GM21367 (cell line): ENCODE data around the gene FLT3LG.
"Not testable (repeated sequence)": the region's sequence is repeated elsewhere in the genome, so short reads cannot be mapped to it uniquely, and the experiment has no call there.

Source experiments
- ATAC-seq: cut with Tn5 transposase; IDR thresholded peaks from one replicate; pipeline ENCODE4 v1.9.1; 2021; ENCODE audit not compliant: unreplicated experiment

Gene FLT3LG

DNA sequence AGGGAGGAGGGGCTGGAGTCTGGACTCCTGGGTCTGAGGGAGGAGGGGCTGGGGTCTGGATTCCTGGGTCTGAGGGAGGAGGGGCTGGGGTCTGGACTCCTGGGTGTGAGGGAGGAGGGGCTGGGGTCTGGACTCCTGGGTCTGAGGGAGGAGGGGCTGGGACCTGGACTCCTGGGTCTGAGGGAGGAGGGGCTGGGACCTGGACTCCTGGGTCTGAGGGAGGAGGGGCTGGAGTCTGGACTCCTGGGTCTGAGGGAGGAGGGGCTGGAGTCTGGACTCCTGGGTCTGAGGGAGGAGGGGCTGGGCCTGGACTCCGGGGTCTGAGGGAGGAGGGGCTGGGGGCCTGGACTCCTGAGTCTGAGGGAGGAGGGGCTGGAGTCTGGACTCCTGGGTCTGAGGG is 12.9 kb upstream of the FLT3LG start:
- not testable (repeated sequence) for ATAC-seq

DNA sequence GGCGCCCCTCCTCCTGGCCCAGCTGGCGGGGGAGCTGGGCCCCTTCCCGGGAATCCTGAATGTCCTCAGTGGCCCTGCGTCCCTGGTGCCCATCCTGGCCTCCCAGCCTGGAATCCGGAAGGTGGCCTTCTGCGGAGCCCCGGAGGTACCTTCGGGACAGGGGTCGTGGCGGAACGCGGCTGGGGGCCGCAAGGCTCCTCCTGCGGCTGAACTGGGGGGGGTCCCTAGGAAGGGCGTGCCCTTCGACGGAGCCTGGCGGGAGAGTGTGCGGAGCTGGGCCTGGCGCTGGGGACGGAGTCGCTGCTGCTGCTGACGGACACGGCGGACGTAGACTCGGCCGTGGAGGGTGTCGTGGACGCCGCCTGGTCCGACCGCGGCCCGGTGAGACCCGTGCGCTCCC is 12.4 kb upstream of the FLT3LG start:
- ATAC-seq = no peak

DNA sequence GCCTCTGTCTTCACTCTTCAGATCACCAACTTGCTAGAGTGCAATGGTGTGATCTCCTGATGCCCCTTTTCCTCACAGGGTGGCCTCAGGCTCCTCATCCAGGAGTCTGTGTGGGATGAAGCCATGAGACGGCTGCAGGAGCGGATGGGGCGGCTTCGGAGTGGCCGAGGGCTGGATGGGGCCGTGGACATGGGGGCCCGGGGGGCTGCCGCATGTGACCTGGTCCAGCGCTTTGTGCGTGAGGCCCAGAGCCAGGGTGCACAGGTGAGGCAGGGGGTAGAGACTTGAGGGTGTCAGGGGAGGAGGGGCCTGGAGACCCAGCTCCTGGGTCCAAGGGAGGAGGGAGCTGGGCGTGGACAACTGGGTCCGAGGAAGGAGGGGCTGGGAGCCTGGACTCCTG is 11.5 kb upstream of the FLT3LG start:
- no peak for ATAC-seq

DNA sequence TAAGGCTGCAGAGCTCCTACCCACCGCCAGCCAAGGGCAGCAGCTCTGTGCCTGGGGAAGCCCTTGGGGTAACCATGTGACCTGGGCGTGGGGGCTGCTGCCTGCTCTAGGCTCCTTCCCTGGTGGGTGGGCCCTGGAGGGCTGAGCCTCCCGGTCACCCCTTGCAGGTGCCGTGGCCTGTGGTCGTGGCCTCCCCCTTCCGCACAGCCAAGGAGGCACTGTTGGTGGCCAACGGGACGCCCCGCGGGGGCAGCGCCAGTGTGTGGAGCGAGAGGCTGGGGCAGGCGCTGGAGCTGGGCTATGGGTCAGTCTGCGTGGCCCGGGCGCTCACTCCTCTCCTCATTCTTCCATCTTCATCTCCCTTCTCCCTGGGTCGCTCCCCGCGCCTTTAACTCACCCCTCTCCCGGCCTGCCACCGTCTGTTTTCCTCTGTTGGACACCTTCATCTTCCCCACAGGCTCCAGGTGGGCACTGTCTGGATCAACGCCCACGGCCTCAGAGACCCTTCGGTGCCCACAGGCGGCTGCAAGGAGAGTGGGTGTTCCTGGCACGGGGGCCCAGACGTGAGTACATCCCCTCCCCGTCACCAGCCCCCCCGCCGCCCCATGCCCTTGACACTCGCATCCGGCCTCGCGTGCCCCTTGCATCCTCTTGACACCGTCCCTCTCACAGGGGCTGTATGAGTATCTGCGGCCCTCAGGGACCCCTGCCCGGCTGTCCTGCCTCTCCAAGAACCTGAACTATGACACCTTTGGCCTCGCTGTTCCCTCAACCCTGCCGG is 9.9 kb upstream of the FLT3LG start:
- ATAC-seq = no peak

DNA sequence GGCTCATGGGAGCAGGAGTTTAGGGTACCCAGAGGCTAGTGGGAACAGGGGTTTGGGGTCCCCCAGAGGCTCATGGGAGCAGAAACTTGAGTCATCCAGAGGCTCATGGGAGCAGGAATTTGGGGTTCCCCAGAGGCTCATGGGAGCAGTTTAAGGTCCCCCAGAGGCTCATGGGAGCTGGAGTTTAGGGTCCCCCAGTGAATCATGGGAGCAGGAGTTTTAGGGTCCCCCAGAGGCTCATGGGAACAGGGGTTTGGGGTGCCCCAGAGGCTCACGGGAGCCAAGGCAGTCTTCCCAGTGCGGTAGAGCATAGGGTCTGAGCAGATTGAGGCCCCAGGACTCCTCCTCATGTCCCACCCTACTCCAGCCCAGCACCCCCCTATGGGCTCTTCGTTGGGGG is 8.6 kb upstream of the FLT3LG start:
- no peak for ATAC-seq

DNA sequence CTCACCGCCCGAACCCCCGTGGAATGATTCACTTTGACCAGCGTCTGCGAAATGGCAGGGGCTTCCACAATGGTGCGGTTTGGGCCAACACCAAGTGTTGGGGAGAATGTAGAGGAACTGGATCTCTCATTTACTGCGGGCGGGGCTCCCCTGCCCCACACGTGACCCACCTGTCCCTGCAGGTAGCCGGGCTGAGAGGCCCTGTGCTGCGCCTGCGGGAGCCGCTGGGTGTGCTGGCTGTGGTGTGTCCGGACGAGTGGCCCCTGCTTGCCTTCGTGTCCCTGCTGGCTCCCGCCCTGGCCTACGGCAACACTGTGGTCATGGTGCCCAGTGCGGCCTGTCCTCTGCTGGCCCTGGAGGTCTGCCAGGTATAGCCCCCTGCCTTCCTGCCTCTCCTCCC is 5.8 kb upstream of the FLT3LG start:
- no peak for ATAC-seq

DNA sequence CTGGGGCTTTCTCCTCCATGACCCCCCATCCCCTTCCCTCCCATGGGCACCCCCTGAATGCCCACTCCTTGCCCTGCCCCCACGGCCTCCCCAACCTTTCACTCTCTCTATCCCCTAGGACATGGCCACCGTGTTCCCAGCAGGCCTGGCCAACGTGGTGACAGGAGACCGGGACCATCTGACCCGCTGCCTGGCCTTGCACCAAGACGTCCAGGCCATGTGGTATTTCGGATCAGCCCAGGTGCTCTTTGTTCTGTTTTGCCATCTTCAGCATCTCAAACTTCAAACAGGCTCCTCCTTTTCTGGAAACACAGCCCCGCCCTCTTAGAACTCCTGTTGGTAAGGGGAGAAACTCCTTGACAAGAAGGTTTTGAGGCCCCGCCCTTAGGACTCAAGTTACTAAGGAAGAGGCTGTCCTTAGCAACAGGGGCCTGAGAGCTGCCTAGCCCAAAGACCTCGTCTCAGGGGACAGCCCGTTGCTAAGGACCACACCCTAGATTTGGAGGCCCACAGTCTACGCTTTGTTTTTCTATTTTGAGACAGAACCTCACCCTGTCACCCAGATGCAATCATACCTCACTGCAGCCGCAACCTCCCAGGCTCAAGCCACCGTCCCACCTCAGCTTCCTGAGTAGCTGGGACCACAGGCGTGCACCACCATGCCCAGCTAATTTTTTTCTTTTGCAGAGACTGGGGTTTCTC is 5.1 kb upstream of the FLT3LG start:
- ATAC-seq = peak; percentile 46

DNA sequence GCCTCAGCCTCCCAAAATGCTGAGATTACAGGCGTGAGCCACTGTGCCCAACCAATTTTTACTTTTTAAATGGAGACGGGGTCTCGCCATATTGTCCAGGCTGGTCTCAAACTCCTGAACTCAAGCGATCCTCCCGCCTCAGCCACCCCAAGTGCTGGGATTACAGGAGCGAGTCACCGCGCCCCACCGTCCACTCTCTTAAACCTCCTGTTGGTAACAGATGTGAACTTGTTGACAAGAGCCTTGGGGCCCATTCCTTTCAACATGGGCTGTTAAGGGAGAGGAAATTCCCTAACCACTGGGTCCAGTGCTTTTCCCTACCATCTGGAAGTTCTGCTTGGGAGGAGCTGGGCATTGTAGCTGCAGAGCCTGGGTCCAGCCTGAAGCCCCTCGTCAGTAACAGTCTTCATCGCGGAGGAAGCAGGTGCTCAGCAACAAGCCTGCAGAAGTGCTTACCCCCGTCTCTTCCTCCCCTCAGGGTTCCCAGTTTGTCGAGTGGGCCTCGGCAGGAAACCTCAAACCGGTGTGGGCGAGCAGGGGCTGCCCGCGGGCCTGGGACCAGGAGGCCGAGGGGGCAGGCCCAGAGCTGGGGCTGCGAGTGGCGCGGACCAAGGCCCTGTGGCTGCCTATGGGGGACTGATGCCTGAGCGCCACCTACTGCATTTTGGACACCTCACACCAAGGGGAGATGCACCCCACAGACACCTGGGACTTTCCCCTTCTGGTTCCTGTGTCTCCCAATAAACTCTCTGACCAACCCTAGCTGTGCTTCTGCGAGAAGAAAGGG is 4.0 kb upstream of the FLT3LG start:
- no peak for ATAC-seq

DNA sequence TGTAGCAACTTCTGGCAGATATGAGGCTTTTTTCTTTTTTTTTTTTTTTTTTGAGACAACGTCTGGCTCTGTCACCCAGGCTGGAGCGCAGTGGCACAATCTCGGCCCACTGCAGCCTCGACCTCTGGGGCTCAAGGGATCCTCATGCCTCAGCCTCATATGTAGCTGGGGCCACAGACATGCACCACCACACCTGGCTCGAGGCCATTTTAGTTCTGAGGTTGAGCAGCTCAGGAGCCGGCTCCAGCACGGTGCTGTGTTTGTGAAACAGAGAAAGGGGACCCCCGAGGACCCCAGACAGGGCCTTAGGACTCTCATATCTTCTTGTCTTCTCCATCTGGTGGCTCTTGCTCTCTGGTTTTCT is 3.4 kb upstream of the FLT3LG start:
- ATAC-seq = no peak

DNA sequence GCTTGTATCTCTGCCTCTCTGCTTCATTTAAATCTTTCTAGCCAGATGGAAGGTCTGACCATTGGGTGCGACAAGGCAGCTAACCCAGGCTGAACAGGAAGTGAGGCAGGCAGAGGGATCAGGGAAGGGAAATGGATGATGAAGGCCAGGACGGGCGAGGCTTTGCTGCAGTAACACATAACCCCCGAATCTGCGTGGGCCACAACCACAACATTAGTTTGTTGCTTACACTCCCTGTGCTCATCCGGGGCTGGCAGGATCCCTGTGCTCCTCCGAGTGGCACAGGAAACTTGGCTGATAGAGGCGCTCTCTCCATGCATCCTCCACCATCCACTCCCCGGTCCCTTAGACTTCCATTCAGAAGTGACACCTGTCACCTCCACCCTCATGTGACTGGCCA is 1.1 kb upstream of the FLT3LG start:
- ATAC-seq = no peak

DNA sequence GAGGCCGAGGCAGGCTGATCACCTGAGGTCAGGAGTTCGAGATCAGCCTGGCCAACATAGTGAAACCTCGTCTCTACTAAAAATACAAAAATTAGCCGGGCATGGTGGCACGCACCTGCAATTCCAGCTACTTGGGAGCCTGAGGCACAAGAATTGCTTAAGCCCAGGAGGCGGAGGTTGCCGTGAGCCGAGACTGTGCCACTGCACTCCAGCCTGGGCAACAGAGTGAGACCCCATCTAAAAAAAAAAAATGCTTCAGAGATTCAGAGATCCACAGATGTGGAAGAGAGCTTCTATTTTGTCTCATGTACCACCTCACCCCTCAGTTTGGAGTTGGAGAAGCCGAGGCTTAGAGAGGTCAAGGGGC is 531 bp upstream of the FLT3LG start:
- not testable (repeated sequence) for ATAC-seq

DNA sequence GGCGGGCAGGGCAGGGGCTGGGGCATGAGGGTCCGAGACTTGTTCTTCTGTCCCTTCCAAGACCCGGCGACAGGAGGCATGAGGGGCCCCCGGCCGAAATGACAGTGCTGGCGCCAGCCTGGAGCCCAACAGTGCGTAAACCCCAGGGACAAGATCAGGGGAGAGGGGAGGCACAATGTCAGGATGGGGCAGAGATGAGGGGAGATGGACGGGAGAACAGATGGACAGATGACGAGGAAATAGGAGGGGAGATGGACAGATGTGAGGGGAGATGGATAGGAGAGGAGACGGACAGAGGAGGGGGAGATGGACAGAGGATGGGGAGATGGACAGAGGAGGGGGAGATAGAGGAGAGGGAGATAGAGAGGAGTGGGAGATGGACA is 518 bp downstream of the FLT3LG start:
- ATAC-seq = no peak

DNA sequence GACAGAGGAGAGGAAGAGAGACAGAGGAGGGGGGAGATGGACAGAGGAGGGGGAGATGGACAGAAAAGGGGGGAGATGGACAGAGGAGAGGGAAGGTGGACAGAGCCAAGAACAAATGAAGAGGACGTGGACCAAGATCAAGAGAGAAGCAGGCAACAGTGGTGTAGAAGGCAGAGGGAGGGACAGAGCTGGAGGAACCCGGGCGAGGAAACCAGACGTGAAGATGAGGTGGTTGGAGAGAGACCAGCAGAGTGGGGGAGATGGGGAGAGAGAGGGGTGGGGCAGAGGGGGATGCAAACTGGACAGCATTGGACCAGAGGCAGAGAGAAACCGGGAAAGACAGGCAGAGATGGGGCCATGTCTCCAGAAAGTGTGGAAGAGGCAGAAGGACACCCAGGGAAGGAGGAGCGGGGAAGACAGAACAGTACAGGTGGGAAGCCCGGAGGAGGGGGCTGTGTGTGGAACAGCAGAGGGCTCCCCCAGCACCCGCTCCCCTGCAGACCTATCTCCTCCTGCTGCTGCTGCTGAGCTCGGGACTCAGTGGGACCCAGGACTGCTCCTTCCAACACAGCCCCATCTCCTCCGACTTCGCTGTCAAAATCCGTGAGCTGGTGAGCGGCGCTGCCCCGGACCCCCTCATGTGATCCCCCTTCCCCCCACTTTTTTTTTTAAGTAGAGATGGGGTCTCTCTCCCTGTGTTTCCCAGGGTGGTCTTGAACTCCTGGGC is 1.3 kb downstream of the FLT3LG start:
- no peak for ATAC-seq

DNA sequence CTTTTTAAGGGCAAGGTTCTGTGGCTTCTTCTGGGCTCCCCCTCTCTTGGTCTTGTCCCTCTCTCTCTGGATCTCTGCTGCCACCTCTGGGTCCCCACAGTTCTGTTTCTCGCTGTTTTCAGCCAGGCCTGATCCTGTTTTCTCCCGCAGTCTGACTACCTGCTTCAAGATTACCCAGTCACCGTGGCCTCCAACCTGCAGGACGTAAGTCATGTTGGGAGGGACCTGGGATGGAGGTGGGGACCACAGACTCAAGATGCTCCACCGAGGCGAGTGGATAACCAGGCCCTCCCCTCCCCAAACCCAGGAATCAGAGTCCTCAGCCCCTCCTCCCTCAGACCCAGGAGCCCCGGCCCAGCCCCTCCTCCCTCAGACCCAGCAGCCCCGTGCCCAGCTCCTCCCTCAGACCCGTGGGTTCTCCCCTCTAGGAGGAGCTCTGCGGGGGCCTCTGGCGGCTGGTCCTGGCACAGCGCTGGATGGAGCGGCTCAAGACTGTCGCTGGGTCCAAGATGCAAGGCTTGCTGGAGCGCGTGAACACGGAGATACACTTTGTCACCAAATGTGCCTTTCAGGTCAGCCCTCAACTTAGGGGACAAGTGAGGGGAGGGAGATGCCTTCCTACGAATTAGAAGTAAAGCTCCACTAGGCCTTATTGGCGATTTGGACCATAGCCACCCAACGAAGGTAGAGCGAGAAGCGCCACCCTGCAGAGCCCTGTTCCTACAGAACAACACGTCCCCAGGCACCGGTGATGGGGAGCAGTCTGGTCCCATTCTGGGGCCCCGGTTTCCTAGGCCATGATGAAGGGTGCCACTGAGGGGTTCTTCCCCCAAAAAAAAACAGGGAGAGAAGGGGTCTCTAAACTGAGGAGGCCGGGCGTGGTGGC is 2.2 kb downstream of the FLT3LG start:
- no peak for ATAC-seq

DNA sequence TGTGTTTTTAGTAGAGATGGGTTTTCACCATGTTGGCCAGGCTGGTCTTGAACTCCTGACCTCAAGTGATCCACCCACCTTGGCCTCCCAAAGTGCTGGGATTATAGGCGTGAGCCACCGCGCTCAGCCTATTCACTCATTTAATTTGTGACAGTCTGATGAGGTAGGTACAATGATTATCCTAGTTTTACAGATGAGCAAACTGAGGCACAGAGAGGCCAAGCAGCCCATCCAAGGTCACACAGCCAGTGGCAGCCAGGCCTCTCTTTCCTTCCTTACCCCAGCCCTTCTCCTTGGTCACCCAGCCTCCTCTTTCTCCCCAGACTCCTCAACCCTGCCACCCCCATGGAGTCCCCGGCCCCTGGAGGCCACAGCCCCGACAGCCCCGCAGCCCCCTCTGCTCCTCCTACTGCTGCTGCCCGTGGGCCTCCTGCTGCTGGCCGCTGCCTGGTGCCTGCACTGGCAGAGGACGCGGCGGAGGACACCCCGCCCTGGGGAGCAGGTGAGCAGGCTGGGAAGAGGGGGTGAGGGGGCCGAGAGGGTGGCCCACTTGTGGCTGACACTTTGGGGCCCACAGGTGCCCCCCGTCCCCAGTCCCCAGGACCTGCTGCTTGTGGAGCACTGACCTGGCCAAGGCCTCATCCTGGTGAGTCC is 6.1 kb downstream of the FLT3LG start:
- no peak for ATAC-seq

DNA sequence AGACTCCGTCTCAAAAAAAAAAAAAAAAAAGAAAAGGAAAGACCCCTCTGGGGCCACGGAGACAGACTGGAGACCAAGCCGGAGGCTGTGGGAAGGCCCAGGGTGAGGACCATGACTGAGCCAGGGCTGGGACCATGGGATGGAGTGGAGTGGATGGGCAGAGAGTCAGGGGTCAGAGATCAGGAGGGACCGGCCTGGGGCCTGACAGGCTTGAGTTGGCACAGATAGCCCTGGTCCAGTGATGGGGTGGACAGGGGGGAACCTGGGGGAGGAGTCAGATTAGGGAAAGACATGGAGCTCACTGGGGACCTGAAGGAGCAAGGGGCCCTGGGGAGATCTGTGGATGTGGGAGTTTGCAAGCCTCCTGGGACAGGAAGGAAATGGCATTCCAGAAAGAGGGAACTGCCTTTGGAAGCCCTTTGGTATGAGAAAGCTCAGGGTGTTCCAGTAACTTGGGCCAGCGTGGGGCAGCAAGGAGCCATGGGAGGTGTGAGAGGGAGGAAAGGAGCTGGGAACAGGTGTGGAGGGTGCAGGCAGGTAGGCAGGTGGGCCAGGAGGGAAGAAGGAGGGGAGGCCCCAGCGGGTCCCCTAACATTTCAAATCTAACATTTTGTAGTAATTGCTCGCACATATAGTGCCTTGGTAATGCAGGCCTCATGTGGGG is 7.1 kb downstream of the FLT3LG start:
- no peak for ATAC-seq

DNA sequence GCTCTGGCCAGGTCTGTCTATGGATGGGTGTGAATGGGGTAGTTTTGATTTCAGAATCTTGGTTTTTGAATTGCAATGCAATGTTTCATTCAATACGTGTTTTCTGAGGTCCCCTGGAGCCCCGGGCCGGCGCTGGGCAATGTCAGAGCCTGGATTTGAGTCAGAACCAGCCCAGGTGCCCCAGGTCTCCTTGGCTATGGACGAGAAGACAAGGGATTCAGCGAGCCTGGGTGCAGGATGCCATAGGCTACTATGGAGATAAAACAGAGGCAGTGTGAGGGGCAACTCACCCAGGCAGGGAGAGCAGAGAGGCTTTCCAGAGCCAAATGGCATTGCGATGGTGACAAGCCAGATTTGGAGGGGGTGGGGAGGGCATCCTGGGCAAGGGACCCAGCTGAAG is 12.2 kb downstream of the FLT3LG start:
- no peak for ATAC-seq

DNA sequence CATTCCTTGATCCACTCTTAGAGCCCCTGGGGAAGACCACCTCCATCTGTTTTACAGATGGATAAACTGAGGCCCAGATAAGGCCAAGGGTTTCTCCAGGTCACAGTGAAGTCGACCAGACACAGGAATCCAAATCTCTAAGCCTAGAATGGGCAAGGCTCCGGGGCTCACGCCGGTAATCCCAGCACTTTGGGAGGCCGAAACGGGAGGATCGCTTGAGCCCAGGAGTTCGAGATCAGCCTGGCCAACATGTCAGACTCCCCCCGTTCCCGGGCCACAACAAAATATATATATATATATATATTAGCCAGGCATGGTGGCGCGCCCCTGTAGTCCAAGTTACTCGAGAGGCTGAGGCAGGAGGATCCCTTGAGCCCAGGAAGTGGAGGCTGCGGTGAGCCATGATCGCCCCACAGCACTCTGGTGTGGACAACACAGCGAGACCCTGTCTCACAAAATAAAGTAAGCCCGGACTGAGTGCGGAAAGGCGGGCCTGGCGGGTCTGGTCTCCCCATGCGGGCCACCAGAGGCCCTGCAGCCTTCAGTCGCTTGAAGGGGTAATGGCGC is 12.8 kb downstream of the FLT3LG start:
- ATAC-seq = no peak
